Progenitor cell of endocrine pancreas (in vitro differentiated cells): ENCODE data around the gene ZNF292. TPM values are rescaled to one million over a fixed set of nuclear protein-coding genes. Genes with fewer than 3 reads are reported as not detected.

Experiments used
- DNase-seq: peaks from one replicate; pipeline ENCODE4 v3.0.0; 2021; ENCODE audit warnings: low spot score; ENCODE audit not compliant: unreplicated experiment
- H3K27ac Mint-ChIP-seq: 2 replicates; pipeline ENCODE4 v1.8.0; 2021; ENCODE audit warnings: mild to moderate bottlenecking, moderate library complexity, mixed read lengths
- H3K27me3 Mint-ChIP-seq: 2 replicates; pipeline ENCODE4 v1.8.0; 2021; ENCODE audit warnings: mixed read lengths
- H3K36me3 Mint-ChIP-seq: 2 replicates; pipeline ENCODE4 v1.8.0; 2022; ENCODE audit warnings: mixed read lengths; ENCODE audit not compliant: insufficient read depth
- H3K4me1 Mint-ChIP-seq: 2 replicates; pipeline ENCODE4 v1.8.0; 2021; ENCODE audit warnings: low read depth, mixed read lengths
- H3K4me3 Mint-ChIP-seq: 2 replicates; pipeline ENCODE4 v1.8.0; 2021; ENCODE audit warnings: low read depth, mild to moderate bottlenecking, moderate library complexity, mixed read lengths
- H3K9me3 Mint-ChIP-seq: 2 replicates; pipeline ENCODE4 v1.8.0; 2021; ENCODE audit warnings: low read depth, mixed read lengths
- CTCF ChIP-seq: fragments of 200-600 bp; sonication (generic); IDR thresholded peaks from one replicate; pipeline ENCODE4 v1.5.0; 2021; ENCODE audit warnings: antibody characterized with exemption, mild to moderate bottlenecking; ENCODE audit not compliant: unreplicated experiment
- long read RNA-seq: library from polyadenylated mRNA; unstranded; transcript quantifications from one replicate; pipeline ENCODE4 v2.0.0, GENCODE V29; 2020
- total RNA-seq: library from RNA; stranded (reverse); gene quantifications from 2 replicates; pipeline ENCODE4 v1.2.1, GENCODE V29; 2021

The ZNF292 gene
- total RNA-seq = 63.3 and 67.9 TPM in 2 replicates
- long read RNA-seq, full-length matches to known transcripts = 29 of 54 reads
- long read RNA-seq, partial matches to known transcripts = 6 of 54 reads
- long read RNA-seq, other reads (novel, unspliced or antisense) = 19 of 54 reads

- peak within 1 kb of the TSS; percentile 99 for H3K27ac Mint-ChIP-seq
- peaks cover 24% of the 10 kb centered on the region for H3K4me1 Mint-ChIP-seq
- H3K4me3 Mint-ChIP-seq = peak within 1 kb of the TSS; percentile 88
- peaks cover 3% of the 10 kb centered on the region for H3K36me3 Mint-ChIP-seq
- no peaks in the 10 kb centered on the region for H3K27me3 Mint-ChIP-seq
- DNase-seq = peak; percentile 92
- H3K9me3 Mint-ChIP-seq = no peaks in the 10 kb centered on the region
- no peak for TF ChIP-seq CTCF
These were observed at the start of gene ZNF292 for GRCh38 chr6:87154993-87155841. ZNF292 (plus strand) TSS chr6:87155565; CDS start chr6:87155592, 27 bp downstream.

- H3K4me1 Mint-ChIP-seq = peaks cover 9% of the 10 kb centered on the region
- no peaks in the 10 kb centered on the region for H3K36me3 Mint-ChIP-seq
- no peak overlapping the region for H3K27ac Mint-ChIP-seq
- DNase-seq = no peak
- H3K9me3 Mint-ChIP-seq = peaks cover 4% of the 10 kb centered on the region
- TF ChIP-seq CTCF = no peak
- no peaks in the 10 kb centered on the region for H3K27me3 Mint-ChIP-seq
- no peak overlapping the region for H3K4me3 Mint-ChIP-seq
These were observed 49.5 kb upstream of the ZNF292 start for GRCh38 chr6:87105823-87106222.

- Mint-ChIP-seq H3K36me3 (no peaks in the 10 kb centered on the region), H3K4me1 (peaks cover 6% of the 10 kb centered on the region), H3K4me3 (no peak overlapping the region), H3K27me3 (no peaks in the 10 kb centered on the region), H3K27ac (no peak overlapping the region), H3K9me3 (peaks cover 4% of the 10 kb centered on the region)
- no peak for TF ChIP-seq CTCF
- DNase-seq = no peak
These were observed 44.7 kb upstream of the ZNF292 start for GRCh38 chr6:87110636-87111035.

- Mint-ChIP-seq H3K27me3 (no peaks in the 10 kb centered on the region), H3K4me1 (peaks cover 6% of the 10 kb centered on the region), H3K36me3 (no peaks in the 10 kb centered on the region), H3K9me3 (no peaks in the 10 kb centered on the region), H3K27ac (no peak overlapping the region), H3K4me3 (no peak overlapping the region)
- no peak for DNase-seq
- no peak for TF ChIP-seq CTCF
These were observed 39.8 kb upstream of the ZNF292 start for GRCh38 chr6:87115402-87116135.

- H3K9me3 Mint-ChIP-seq = peaks cover 8% of the 10 kb centered on the region
- H3K36me3 Mint-ChIP-seq = peaks cover 1% of the 10 kb centered on the region
- TF ChIP-seq CTCF = no peak
- H3K27ac Mint-ChIP-seq = no peak overlapping the region
- no peak for DNase-seq
- H3K27me3 Mint-ChIP-seq = no peaks in the 10 kb centered on the region
- H3K4me1 Mint-ChIP-seq = peaks cover 6% of the 10 kb centered on the region
- no peak overlapping the region for H3K4me3 Mint-ChIP-seq
These were observed 38.4 kb upstream of the ZNF292 start for GRCh38 chr6:87116922-87117321.
